Ishikawa (cell line): Measurements from ENCODE around the gene LUC7L3.

Experiments
- CEBPB ChIP-seq: IDR thresholded peaks from 2 replicates; pipeline ENCODE4 v1.6.1; 2012
- CREB1 ChIP-seq: IDR thresholded peaks from 2 replicates; pipeline ENCODE4 v1.6.1; 2012; ENCODE audit warnings: low read depth
- EGR1 ChIP-seq: IDR thresholded peaks from 2 replicates; pipeline ENCODE4 v1.6.1; 2012
- EP300 ChIP-seq: IDR thresholded peaks from 2 replicates; pipeline ENCODE4 v1.6.1; 2012; ENCODE audit warnings: borderline replicate concordance
- FOXM1 ChIP-seq: IDR thresholded peaks from 2 replicates; pipeline ENCODE4 v1.6.1; 2012; ENCODE audit warnings: low read depth, borderline replicate concordance
- NFIC ChIP-seq: IDR thresholded peaks from 2 replicates; pipeline ENCODE4 v1.6.1; 2012
- RAD21 ChIP-seq: IDR thresholded peaks from 2 replicates; pipeline ENCODE4 v1.6.1; 2012; ENCODE audit warnings: low read depth
- TAF1 ChIP-seq: IDR thresholded peaks from 2 replicates; pipeline ENCODE4 v1.6.1; 2012; ENCODE audit warnings: low read depth, mild to moderate bottlenecking
- TCF12 ChIP-seq: IDR thresholded peaks from 2 replicates; pipeline ENCODE4 v1.6.1; 2012; ENCODE audit warnings: low read depth
- TEAD4 ChIP-seq: IDR thresholded peaks from 2 replicates; pipeline ENCODE4 v1.6.1; 2012
- YY1 ChIP-seq: IDR thresholded peaks from 2 replicates; pipeline ENCODE4 v1.6.1; 2012; ENCODE audit warnings: low read depth
- ZBTB7A ChIP-seq: IDR thresholded peaks from 2 replicates; pipeline ENCODE4 v1.6.1; 2012; ENCODE audit warnings: low read depth
- TF ChIP-seq, protein P1 (sequence below): IDR thresholded peaks from 2 replicates; pipeline ENCODE4 v1.6.1; 2012
- TF ChIP-seq, protein P2 (sequence below): IDR thresholded peaks from 2 replicates; pipeline ENCODE4 v1.6.1; 2012; ENCODE audit warnings: low read depth, mild to moderate bottlenecking
- TF ChIP-seq, protein P3 (sequence below): IDR thresholded peaks from 2 replicates; pipeline ENCODE4 v1.6.1; 2012

LUC7L3 gene

DNA sequence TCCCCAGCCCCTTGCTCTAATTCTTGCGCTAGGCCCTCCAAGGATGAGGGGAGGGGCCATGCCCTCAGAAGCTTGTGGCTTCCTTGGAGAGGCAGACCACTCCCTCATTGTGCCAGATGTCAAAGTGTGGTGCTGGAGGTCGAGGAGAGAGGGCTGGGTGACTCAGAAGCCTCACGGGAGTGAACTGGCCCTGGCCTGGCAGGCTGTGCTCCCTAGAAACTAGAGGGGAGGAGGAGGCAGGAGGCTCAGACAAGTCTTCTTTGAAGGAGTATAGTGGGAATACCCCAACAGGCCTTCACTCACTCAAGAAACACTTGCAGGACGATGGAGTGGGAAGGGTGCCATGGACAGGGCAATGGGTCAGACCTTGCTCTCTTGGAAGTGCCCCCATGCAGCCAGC lies 30.2 kb upstream of the LUC7L3 start:
- TF ChIP-seq, protein P1, sequence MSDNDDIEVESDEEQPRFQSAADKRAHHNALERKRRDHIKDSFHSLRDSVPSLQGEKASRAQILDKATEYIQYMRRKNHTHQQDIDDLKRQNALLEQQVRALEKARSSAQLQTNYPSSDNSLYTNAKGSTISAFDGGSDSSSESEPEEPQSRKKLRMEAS: no peak
- TF ChIP-seq TCF12: no peak
- TF ChIP-seq EGR1: no peak
- no peak for TF ChIP-seq FOXM1
- no peak for TF ChIP-seq EP300
- TF ChIP-seq, protein P2, sequence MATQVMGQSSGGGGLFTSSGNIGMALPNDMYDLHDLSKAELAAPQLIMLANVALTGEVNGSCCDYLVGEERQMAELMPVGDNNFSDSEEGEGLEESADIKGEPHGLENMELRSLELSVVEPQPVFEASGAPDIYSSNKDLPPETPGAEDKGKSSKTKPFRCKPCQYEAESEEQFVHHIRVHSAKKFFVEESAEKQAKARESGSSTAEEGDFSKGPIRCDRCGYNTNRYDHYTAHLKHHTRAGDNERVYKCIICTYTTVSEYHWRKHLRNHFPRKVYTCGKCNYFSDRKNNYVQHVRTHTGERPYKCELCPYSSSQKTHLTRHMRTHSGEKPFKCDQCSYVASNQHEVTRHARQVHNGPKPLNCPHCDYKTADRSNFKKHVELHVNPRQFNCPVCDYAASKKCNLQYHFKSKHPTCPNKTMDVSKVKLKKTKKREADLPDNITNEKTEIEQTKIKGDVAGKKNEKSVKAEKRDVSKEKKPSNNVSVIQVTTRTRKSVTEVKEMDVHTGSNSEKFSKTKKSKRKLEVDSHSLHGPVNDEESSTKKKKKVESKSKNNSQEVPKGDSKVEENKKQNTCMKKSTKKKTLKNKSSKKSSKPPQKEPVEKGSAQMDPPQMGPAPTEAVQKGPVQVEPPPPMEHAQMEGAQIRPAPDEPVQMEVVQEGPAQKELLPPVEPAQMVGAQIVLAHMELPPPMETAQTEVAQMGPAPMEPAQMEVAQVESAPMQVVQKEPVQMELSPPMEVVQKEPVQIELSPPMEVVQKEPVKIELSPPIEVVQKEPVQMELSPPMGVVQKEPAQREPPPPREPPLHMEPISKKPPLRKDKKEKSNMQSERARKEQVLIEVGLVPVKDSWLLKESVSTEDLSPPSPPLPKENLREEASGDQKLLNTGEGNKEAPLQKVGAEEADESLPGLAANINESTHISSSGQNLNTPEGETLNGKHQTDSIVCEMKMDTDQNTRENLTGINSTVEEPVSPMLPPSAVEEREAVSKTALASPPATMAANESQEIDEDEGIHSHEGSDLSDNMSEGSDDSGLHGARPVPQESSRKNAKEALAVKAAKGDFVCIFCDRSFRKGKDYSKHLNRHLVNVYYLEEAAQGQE: no peak
- TF ChIP-seq ZBTB7A: no peak
- no peak for TF ChIP-seq TAF1

DNA sequence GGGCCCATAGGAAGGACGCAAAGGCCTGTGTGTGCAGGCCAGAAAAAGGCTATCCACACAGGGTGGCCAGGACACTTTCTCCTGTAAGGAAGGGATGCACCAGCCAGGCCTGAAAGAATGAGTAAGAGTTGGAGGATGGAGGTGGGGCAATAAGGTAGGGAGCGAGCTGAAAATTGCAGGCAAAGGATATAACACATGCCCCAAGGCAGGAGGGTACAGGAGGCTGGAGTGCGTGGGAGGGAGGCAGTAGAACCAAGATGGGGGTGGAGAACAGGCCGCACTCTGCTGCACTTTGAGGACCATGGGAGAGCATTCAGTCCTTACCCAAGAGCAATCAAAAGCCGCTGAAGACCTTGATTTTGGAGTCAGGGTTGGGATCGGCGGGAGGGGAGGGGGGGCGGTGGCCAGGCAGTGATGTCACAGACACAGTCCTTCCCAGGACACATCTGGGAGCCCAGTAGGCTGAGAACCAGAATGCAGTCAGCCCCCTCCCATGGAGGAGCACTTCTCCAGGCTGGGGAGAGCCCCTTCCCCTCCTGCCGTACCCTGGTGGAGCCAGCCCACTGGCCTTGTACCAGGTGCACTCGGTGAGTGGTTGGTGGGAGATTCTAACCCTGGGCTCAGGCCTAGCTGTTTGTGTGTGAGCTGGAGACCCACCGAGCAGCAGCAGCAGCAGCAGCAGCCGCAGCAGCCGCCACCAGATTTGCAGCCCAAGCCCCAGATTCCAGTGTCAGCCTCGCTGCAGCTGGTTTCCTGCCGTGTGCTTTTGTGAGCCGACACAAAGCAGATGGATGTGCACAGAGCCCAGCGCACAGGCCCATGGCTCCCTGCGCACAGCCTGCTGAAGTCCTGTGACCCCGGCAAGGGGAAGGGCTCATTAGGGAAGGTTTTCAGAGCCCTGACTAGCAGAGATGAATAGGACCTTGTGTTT lies 29.2 kb upstream of the LUC7L3 start:
- TF ChIP-seq ZBTB7A (0 out of 2 replicates have a peak, but pooled peaks have one; percentile 20), EGR1 (0 out of 2 replicates have a peak, but pooled peaks have one; percentile 33)
- TF ChIP-seq, protein P2: no peak

DNA sequence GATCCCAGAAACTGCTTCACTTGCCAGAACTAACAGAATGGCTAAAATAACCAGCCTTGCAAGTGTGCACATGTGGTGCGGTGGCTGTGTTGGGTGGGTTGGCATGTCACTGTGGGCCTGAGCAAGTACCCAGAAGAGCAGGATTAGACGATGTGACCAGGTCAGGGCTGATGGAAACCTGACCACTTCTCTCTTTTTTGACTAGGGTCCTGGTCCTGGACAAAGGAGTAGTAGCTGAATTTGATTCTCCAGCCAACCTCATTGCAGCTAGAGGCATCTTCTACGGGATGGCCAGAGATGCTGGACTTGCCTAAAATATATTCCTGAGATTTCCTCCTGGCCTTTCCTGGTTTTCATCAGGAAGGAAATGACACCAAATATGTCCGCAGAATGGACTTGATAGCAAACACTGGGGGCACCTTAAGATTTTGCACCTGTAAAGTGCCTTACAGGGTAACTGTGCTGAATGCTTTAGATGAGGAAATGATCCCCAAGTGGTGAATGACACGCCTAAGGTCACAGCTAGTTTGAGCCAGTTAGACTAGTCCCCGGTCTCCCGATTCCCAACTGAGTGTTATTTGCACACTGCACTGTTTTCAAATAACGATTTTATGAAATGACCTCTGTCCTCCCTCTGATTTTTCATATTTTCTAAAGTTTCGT lies 28.4 kb upstream of the LUC7L3 start:
- no peak for TF ChIP-seq ZBTB7A
- TF ChIP-seq, protein P1: no peak
- TF ChIP-seq, protein P2: no peak
- TF ChIP-seq YY1: no peak
- TF ChIP-seq, protein P3, sequence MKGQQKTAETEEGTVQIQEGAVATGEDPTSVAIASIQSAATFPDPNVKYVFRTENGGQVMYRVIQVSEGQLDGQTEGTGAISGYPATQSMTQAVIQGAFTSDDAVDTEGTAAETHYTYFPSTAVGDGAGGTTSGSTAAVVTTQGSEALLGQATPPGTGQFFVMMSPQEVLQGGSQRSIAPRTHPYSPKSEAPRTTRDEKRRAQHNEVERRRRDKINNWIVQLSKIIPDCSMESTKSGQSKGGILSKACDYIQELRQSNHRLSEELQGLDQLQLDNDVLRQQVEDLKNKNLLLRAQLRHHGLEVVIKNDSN: no peak
- no peak for TF ChIP-seq FOXM1

DNA sequence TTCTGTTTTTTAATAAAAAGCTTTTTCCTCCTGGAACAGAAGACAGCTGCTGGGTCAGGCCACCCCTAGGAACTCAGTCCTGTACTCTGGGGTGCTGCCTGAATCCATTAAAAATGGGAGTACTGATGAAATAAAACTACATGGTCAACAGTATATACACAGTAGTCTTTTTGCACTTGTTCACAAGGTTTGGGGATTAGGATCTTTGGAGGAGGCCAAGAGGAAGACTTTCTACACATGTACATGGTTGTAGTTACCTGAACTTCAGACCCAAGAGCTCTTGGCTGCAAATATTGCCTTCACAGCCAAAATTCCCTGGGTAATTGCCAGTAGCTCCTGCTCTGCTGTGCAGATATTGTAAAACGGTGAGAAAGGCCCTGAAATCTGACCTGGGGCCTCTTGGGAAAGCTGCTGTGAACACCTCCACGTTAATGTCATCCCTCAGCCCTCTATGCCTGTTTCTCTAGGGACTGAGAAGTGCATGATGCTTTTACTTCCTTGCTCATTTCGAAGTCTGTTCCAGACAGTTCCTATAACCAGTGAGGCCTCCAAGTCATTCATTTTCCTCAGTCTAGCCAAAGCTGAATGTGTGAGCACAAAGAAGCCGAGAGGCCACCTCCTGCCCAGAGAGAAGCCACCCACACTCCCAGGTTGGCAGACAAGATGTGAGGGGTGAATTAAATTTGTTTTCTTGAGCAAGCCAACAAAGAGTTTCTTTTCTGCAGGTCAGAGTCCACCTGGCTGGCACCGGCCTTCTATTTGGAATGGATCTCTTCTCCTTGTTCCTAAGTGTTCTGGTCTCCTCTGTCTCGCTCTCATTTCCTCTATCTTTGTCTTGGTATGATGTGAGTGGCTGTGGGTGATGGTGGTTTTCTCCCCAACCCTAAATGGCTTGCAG lies 27.6 kb upstream of the LUC7L3 start:
- no peak for TF ChIP-seq EP300
- 0 out of 2 replicates have a peak, but pooled peaks have one; percentile 38 for TF ChIP-seq TEAD4
- no peak for TF ChIP-seq EGR1
- TF ChIP-seq FOXM1: no peak
- TF ChIP-seq NFIC: peak; percentile 84
- TF ChIP-seq TAF1: no peak
- TF ChIP-seq, protein P2: no peak
- TF ChIP-seq TCF12: no peak; the same call in 1 of the 2 replicates
- no peak for TF ChIP-seq YY1
- 0 out of 2 replicates have a peak, but pooled peaks have one; percentile 7 for TF ChIP-seq RAD21
- TF ChIP-seq CEBPB: no peak; the same call in 1 of the 2 replicates
- TF ChIP-seq ZBTB7A: no peak
- TF ChIP-seq, protein P1: no peak
- no peak for TF ChIP-seq CREB1
- TF ChIP-seq, protein P3: no peak
